Breast epithelium (tissue), 4 donors: ENCODE measurements around the gene MALAT1. TPM values are rescaled to one million over a fixed set of nuclear protein-coding genes. Genes with fewer than 3 reads are reported as not detected.

Experiments used
- DNase-seq, 2 donors: peaks; one replicate each; pipeline ENCODE4 v3.0.0-alpha.2; 2019; ENCODE audit warnings: low spot score in 2 of 2
- H3K27ac ChIP-seq, 2 donors: fragments of 200-600 bp; sonication (generic) in 1 of 2; one replicate each; pipeline ENCODE4 v1.5.1; 2016 to 2019; ENCODE audit warnings: mild to moderate bottlenecking in 1 of 2
- H3K27me3 ChIP-seq, 2 donors: fragments of 200-600 bp; sonication (generic) in 1 of 2; one replicate each; pipeline versions ENCODE4 v1.5.1 to v1.6.0; 2017 to 2019; ENCODE audit warnings: control low read depth in 1 of 2, mild to moderate bottlenecking in 1 of 2
- H3K36me3 ChIP-seq: fragments of 200-600 bp; one replicate; pipeline ENCODE4 v1.5.1; 2019
- H3K4me1 ChIP-seq, 2 donors: fragments of 200-600 bp; sonication (generic); one replicate each; pipeline ENCODE4 v1.5.1; 2016 to 2019; ENCODE audit warnings: control low read depth in 1 of 2
- H3K4me3 ChIP-seq, 3 donors: fragments of 200-600 bp; sonication (generic); 1 replicate in 2 of 3; 2 replicates in 1 of 3; pipeline ENCODE4 v1.5.1; 2016 to 2019; ENCODE audit warnings: mild to moderate bottlenecking in 3 of 3, moderate library complexity in 2 of 3
- H3K9me3 ChIP-seq, 2 donors: fragments of 200-600 bp; sonication (generic) in 1 of 2; one replicate each; pipeline ENCODE4 v1.5.1; 2016 to 2019; ENCODE audit warnings: control low read depth in 1 of 2
- POLR2A ChIP-seq: fragments of 450-650 bp; IDR thresholded peaks from one replicate; pipeline ENCODE4 v1.6.1; 2016; ENCODE audit warnings: antibody characterized with exemption, mild to moderate bottlenecking, moderate library complexity
- POLR2AphosphoS5 ChIP-seq, 3 donors: sonication (generic); formaldehyde crosslinking; IDR thresholded peaks; one replicate each; pipeline ENCODE4 v1.6.1; 2017; ENCODE audit warnings: antibody characterized with exemption in 3 of 3
- intact Hi-C: fragments of 100-400 bp; cut with DNase I; formaldehyde crosslinking; loops from one replicate; pipeline ENCODE4 v1.15.1; 2023; ENCODE audit warnings: low total_unique reads
- total RNA-seq, 3 donors: library from RNA; depleted of rRNA; stranded (reverse); fragments of >200 nt; gene quantifications; one replicate each; pipeline ENCODE4 v1.1.0, GENCODE V29; 2016
- TF ChIP-seq, protein P1 (sequence below), 3 donors: fragments of 450-650 bp; IDR thresholded peaks; one replicate each; pipeline ENCODE4 v1.5.1; 2016 to 2017; ENCODE audit warnings: antibody characterized with exemption in 3 of 3, mild to moderate bottlenecking in 3 of 3, moderate library complexity in 3 of 3

Gene MALAT1
- total RNA-seq, 3 donors from 2014 or later: 14,217 to 22,312 (median 18,959) TPM

DNA sequence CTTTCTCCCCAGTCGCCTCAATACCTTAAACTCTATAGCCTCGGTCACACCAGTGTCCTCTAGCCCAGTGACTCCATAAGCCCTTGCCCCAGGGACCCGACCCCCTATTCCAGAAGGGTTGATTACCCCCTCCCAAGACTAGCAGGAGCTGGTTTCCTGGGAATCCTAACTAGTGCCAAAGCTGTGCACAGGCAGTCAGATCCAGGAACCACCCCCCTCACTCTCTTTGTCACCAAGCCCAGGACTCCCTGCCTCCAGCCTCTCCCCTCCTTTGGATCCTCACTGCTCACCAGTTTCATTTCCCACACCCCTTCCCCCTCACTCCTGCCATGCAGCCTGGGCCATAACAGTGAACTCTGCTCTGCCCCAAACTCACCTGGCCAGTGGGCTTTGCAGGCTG is 49.5 kb downstream of the MALAT1 start:
- Histone ChIP-seq H3K9me3 (no peaks in the 10 kb centered on the region), H3K27me3 (no peaks in the 10 kb centered on the region), H3K4me1 (no peaks in the 10 kb centered on the region), H3K4me3 (no peak overlapping the region), H3K27ac (no peak overlapping the region), H3K36me3 (no peaks in the 10 kb centered on the region)
- DNase-seq: no peak
- TF ChIP-seq POLR2A (no peak), POLR2AphosphoS5 (IDR thresholded peaks at IDR 0.05) (no peak)
- TF ChIP-seq, protein P1, sequence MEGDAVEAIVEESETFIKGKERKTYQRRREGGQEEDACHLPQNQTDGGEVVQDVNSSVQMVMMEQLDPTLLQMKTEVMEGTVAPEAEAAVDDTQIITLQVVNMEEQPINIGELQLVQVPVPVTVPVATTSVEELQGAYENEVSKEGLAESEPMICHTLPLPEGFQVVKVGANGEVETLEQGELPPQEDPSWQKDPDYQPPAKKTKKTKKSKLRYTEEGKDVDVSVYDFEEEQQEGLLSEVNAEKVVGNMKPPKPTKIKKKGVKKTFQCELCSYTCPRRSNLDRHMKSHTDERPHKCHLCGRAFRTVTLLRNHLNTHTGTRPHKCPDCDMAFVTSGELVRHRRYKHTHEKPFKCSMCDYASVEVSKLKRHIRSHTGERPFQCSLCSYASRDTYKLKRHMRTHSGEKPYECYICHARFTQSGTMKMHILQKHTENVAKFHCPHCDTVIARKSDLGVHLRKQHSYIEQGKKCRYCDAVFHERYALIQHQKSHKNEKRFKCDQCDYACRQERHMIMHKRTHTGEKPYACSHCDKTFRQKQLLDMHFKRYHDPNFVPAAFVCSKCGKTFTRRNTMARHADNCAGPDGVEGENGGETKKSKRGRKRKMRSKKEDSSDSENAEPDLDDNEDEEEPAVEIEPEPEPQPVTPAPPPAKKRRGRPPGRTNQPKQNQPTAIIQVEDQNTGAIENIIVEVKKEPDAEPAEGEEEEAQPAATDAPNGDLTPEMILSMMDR (IDR thresholded peaks at IDR 0.05): no peak
- intact Hi-C loops: no loop called here

DNA sequence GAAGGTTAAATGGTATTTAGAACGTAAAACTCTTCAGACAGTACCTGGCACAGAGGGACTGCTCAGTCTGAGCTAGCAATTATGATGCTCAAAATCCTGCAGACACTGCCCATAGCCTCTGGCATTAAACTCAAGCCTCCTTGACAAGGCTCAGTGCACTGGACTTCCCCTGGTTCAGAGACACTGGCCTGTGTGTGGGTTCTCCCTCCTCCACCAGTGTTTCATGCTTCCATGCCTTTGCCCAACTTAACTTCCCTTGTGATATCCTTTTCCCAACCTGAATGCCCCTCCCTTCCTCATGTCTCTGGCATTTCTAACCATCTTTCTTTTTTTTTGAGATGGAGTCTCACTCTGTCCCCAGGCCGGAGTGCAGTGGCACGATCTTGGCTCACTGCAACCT is 50.3 kb downstream of the MALAT1 start:
- no peaks in the 10 kb centered on the region for H3K4me1 ChIP-seq
- H3K36me3 ChIP-seq: no peaks in the 10 kb centered on the region
- TF ChIP-seq POLR2A (no peak), POLR2AphosphoS5 (IDR thresholded peaks at IDR 0.05) (no peak)
- TF ChIP-seq, protein P1 (IDR thresholded peaks at IDR 0.05): no peak
- H3K4me3 ChIP-seq: no peak overlapping the region
- H3K27ac ChIP-seq: no peak overlapping the region
- no peaks in the 10 kb centered on the region for H3K27me3 ChIP-seq
- intact Hi-C loops: no loop called here
- H3K9me3 ChIP-seq: no peaks in the 10 kb centered on the region
- DNase-seq: no peak

DNA sequence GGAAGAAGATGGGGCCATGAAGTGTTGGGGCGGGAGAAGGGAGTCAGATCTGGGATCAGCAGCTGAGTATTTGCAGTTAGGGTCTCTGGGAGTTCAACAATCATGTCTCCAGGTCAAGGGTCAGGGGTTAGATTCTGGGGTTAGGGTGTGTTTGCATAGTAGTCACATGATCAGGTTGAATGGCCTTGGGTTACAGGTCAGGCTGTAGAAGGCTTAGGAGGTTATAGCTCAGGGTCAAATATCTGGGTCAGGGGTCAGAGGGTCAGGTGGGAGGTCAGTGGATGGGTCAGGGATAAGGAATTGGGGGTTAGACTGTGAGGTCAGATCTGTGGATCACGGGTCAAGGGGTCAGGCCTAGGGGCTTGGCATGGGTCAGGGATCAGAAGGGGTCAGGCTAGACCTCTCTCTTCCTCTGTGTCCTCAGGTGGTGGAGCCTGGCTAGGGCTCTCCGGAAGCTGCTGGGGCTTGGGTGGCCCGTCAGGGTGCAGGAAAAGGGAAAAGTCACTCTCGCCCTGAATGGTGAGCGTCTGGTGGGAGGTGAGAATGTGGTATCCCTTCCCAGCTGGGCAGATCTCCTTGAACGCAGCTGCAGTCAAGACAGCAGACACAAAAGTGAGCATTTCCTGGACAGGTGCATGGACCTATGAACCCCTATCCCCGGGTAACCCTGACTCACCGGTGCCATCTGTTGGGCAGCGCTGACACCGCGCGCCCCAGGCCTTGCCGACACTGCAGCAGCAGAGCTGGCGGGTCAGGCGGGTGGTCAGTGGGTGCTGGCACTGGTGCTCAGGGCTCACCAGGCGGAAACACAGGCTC is 52.9 kb downstream of the MALAT1 start:
- peak in 1 of 2 donors; percentile 74 for DNase-seq
- Histone ChIP-seq H3K27me3 (no peaks in the 10 kb centered on the region), H3K4me3 (no peak overlapping the region), H3K4me1 (peaks cover 18 to 20% of the 10 kb centered on the region in 2 donors), H3K9me3 (no peaks in the 10 kb centered on the region), H3K27ac (no peak overlapping the region), H3K36me3 (no peaks in the 10 kb centered on the region)
- TF ChIP-seq POLR2A: no peak
- TF ChIP-seq POLR2AphosphoS5 (IDR thresholded peaks at IDR 0.05): no peak
- TF ChIP-seq, protein P1 (IDR thresholded peaks at IDR 0.05): peak in 2 of 3 donors; percentile 23 to 27
- intact Hi-C loops: no loop called here

DNA sequence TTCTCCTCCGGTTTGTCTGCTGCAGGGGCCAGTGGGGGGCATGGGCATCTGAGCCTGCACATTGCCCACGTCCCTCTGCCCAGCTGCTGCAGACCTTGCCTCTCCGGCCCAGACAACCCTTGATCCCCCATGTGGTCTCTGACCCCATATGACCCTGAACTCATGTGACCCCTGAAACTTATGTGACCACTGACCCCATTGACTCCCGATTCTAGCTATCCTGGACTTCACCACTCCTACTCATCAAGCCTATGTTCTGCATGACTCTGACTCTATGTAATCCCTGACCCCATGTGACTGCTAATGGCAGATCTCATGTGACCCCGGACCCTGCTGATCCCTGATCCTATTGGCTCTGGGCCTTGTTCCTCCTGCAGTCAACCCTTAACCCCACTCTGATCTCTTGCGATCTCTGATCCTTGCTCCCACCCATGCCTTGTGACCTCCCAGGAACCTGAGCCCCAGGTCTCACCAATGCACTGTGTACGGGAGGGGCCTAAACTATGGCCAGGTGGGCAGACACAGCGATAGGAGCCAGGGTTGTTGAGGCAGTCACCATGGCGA is 53.6 kb downstream of the MALAT1 start:
- TF ChIP-seq, protein P1 (IDR thresholded peaks at IDR 0.05): no peak
- TF ChIP-seq POLR2A: no peak
- no peak for TF ChIP-seq POLR2AphosphoS5 (IDR thresholded peaks at IDR 0.05)
- intact Hi-C loops: no loop called here
- Histone ChIP-seq H3K9me3 (no peaks in the 10 kb centered on the region), H3K27me3 (no peaks in the 10 kb centered on the region), H3K4me1 (peaks cover 18 to 21% of the 10 kb centered on the region in 2 donors), H3K27ac (no peak overlapping the region), H3K36me3 (no peaks in the 10 kb centered on the region), H3K4me3 (no peak overlapping the region)
- DNase-seq: no peak

DNA sequence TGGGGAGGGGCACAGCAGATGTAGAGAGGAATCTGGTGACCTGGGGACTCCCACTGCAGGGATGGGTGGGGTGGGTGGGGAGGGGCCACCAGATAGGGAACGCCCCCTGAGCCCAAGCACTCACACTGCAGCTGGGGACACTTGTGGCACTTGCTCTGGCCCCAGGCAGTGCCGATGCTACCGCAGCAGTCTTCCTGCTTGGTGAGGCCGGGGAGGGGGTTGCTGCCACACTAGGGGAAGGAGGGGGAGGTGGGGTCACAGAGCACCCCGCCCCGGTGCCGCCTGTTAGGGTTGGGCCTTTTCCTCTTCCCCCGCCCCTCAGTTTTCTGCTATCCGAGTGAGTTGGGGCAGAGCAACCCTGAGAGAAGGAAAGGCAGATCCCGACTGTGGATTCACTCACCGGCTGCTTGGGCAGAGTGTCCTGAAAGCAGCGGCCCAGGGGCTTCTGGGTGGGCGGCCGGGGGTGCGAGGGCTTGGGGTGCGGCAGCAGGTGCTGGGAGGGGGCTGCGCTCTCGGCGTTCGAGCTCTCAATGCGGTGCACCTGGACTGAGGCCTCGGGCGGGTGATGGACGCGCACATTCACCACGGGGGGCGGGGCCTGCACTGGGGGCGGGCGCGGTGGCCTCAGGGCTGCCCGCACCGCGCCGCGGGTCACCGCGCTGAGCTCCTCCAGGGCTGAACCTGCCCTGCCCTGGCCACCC is 54.6 kb downstream of the MALAT1 start:
- H3K27me3 ChIP-seq: no peaks in the 10 kb centered on the region
- intact Hi-C loops: no loop called here
- peak overlapping the region; percentile 11 to 99 for H3K27ac ChIP-seq

More for the DNA sequence above, 54.6 kb downstream of the MALAT1 start:
- no peak for DNase-seq
- peaks cover 18 to 21% of the 10 kb centered on the region in 2 donors for H3K4me1 ChIP-seq
- TF ChIP-seq POLR2AphosphoS5 (IDR thresholded peaks at IDR 0.05): no peak
- TF ChIP-seq, protein P1 (IDR thresholded peaks at IDR 0.05): no peak
- TF ChIP-seq POLR2A: no peak
- no peaks in the 10 kb centered on the region for H3K36me3 ChIP-seq
- no peaks in the 10 kb centered on the region for H3K9me3 ChIP-seq
- H3K4me3 ChIP-seq: no peak overlapping the region
